C1 segment of cervical spinal cord (tissue), 14 donors: ENCODE results near the gene NACA.

Experiments used
- DNase-seq, 14 donors: peaks; one replicate each; lab custom pipeline; 2025; lab: John Stamatoyannopoulos, UW

Gene NACA

DNA sequence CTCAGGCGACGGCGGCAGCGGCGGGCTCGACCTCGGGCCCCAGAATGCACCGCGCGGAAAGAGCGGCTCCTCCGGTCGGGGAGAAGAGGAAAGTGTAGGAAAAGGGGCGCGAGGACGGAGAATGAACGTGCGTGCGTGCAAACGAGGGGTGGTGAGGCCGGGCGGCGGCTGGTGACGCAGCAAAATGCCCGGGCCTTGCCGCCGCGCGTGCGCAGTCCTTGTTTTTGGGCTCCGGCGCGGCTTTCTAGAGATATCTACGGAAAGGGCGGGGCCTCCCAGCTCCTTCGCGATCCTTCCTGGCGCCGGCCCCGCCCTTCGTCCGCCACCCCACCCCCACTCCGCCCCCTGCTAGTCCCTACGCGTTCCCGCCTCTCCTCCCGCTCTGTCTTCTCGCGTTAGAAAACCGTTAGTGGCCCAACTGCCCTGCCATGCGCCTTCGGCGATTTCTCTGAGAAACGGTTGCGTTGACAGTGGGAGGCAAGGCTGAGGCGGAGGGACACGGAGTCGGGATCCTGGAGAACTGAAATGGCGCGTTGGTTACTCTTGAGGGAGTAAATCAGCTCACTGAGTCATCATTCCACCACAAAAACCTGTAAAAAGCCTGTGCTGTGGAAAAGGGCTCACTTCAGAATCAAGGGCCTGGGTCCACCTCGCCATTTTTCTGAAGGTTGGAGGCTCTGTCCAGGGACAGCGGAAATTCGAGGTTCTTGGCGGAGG is 36.8 kb downstream of the NACA start, which contains the start of gene PTGES3:
TSS of gene PTGES3 (minus strand) at position 156 of the 717 bp plus-strand sequence. CDS start 285 bp downstream, outside the sequence.
- peak; percentile 63 to 97 (median 94) for DNase-seq

- DNase-seq: peak in 12 of 14 donors; percentile 22 to 79 (median 70)
These were observed 37.6 kb downstream of the NACA start for GRCh38 chr12:56687223-56688128.

- DNase-seq: no peak
These were observed 40.2 kb downstream of the NACA start for GRCh38 chr12:56684745-56685359.

DNA sequence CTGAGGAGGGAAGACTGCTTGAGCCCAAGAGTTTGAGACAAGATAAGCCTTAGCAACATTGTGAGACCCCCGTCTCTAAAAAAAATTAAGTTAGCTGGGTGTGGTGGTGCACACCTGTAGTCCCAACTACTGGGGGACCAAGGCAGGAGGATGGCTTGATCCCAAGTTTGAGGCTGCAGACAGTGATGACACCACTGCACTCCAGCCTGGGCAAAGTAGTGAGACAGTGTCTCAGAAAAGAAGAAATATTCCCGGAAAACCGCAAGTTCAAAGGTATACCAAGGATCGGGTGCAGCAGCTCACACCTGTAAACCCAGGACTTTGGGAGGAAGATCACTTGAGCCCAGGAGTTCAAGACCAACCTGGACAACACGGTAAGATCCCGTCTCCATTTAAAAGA is 42.8 kb downstream of the NACA start:
- DNase-seq: no peak

- DNase-seq: no peak
These were observed 45.1 kb downstream of the NACA start for GRCh38 chr12:56679883-56680575.

- no peak for DNase-seq
These were observed 46.2 kb downstream of the NACA start for GRCh38 chr12:56678852-56679251.

- no peak for DNase-seq
These were observed 47.4 kb downstream of the NACA start for GRCh38 chr12:56677680-56678079.

- no peak for DNase-seq
These were observed 48.1 kb downstream of the NACA start for GRCh38 chr12:56676851-56677580.

DNA sequence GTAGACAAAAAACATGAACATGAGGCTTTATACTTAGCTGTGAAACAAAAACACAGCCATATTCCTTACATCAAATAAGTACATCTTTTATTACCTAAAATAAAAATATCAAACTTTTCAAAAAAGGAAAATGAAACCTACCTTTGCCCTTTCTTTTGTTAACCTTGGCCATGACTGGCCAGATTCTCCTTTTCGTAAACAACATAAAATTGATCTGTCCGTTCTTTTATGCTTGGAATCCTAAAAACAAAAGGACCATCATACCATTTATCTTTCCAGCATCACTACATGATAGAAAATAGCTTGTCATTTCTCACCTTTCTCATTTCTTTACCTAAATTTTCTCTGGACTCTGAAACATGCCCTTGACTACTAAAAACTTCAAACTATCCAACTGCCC is 53.5 kb downstream of the NACA start:
- no peak for DNase-seq

DNA sequence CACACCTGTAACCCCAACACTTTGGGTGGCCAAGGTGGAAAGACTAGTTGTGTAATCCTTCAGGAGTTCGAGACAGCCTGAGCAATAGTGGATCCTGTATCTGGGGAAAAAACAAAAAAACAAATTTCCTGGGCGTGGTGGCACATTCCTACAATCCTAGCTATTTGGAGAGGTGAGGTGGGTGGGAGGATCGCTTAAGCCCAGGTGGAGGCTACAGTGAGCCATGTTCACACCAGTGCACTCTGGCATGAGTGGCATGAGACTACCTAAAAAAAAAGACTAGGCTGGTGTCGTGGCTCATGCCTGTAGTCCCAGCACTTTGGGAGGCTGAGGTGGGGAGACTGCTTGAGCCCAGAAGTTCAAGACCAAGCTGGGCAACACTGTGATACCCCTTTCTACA is 54.3 kb downstream of the NACA start:
- no peak for DNase-seq

DNA sequence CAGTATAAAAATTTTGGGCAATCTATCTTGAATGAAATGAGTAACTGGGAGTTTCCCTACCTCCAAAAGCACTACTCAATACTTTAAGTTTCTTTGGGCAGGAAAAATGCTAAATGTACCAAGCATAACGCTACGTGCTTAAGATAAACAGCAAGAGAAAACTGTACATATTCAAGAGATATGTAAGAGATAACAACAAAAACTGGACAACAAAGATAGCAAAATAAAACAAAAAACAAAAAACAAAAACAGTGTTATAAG is 57.0 kb downstream of the NACA start:
- no peak for DNase-seq
